ENCODE results near the gene DKK2.
"Not testable (repeated sequence)": the region's sequence is repeated elsewhere in the genome, so short reads cannot be mapped to it uniquely, and the experiment has no call there.

The DKK2 gene

GRCh38 chr4:107011312-107011711 is 24.8 kb downstream of the DKK2 start:
- DNase-seq: no peak

- DNase-seq: no peak
These were observed 26.7 kb downstream of the DKK2 start for GRCh38 chr4:107009196-107009968.

GRCh38 chr4:107008115-107008514 is 28.0 kb downstream of the DKK2 start:
- no peak for DNase-seq

- no peak for DNase-seq
These were observed 29.9 kb downstream of the DKK2 start for GRCh38 chr4:107006218-107006617.

GRCh38 chr4:106996490-106996889 is 39.6 kb downstream of the DKK2 start:
- DNase-seq: peak in 1 of 2 donors; percentile 19

- no peak for DNase-seq
These were observed 42.3 kb downstream of the DKK2 start for GRCh38 chr4:106993827-106994226.

GRCh38 chr4:106987311-106987710 is 48.8 kb downstream of the DKK2 start:
- no peak for DNase-seq

- DNase-seq: no peak
These were observed 49.6 kb downstream of the DKK2 start for GRCh38 chr4:106986486-106986885.

- no peak for DNase-seq
These were observed 50.3 kb downstream of the DKK2 start for GRCh38 chr4:106985830-106986229.

- DNase-seq: no peak
These were observed 53.4 kb downstream of the DKK2 start for GRCh38 chr4:106982711-106983211.

- no peak for DNase-seq
These were observed 54.7 kb downstream of the DKK2 start for GRCh38 chr4:106981431-106981830.

- no peak for DNase-seq
These were observed 56.6 kb downstream of the DKK2 start for GRCh38 chr4:106979476-106979875.

- DNase-seq: no peak
These were observed 57.9 kb downstream of the DKK2 start for GRCh38 chr4:106978046-106978774.

- no peak for DNase-seq
These were observed 64.5 kb downstream of the DKK2 start for GRCh38 chr4:106971636-106972035.

- DNase-seq: no peak
These were observed 68.2 kb downstream of the DKK2 start for GRCh38 chr4:106967892-106968291.

GRCh38 chr4:106953036-106953705 is 82.9 kb downstream of the DKK2 start:
- DNase-seq: no peak

GRCh38 chr4:106951891-106952290 is 84.2 kb downstream of the DKK2 start:
- DNase-seq: no peak

- no peak for DNase-seq
These were observed 94.3 kb downstream of the DKK2 start for GRCh38 chr4:106941841-106942240.

GRCh38 chr4:106930522-106930921 is 105.6 kb downstream of the DKK2 start:
- no peak for DNase-seq

- DNase-seq: no peak
These were observed 106.9 kb downstream of the DKK2 start for GRCh38 chr4:106929248-106929647.

- DNase-seq: no peak
These were observed 121.9 kb downstream of the DKK2 start for GRCh38 chr4:106914223-106914622.

- DNase-seq: no peak
These were observed 126.5 kb downstream of the DKK2 start for GRCh38 chr4:106909486-106910188.

- not testable (repeated sequence) for DNase-seq
These were observed 128.1 kb downstream of the DKK2 start for GRCh38 chr4:106908049-106908448.
